T-helper 2 cell treated with Interferon-gamma antibody and Interleukin-4, amounts not matched to agents 100 ng/mL and 5 ng/mL, for 36 hours (primary cell): Measurements from ENCODE around the gene SLC6A20. TPM values are rescaled to one million over a fixed set of nuclear protein-coding genes. Genes with fewer than 3 reads are reported as not detected.

Source experiments
- intact Hi-C: fragments of 100-400 bp; cut with micrococcal nuclease; formaldehyde crosslinking; loops from one replicate; pipeline ENCODE4 v1.15.1; 2023
- total RNA-seq: library from RNA; stranded (reverse); gene quantifications from 2 replicates; pipeline ENCODE4 v1.2.3, GENCODE V29; 2022

Gene SLC6A20
- total RNA-seq, 1 donor from 2014 or later, result not detected

- intact Hi-C loops, result no loop called here
Measured at GRCh38 chr3:45779746-45780735, 16.3 kb downstream of the SLC6A20 start.

GRCh38 chr3:45778761-45779201 lies 17.6 kb downstream of the SLC6A20 start:
- intact Hi-C loops, result no loop called here

GRCh38 chr3:45777746-45778386 lies 18.5 kb downstream of the SLC6A20 start:
- intact Hi-C loops, result no loop called here

GRCh38 chr3:45777111-45777745 lies 19.1 kb downstream of the SLC6A20 start:
- intact Hi-C loops, result no loop called here

GRCh38 chr3:45776611-45777010 lies 19.7 kb downstream of the SLC6A20 start:
- intact Hi-C loops, result no loop called here

GRCh38 chr3:45776301-45776595 lies 20.1 kb downstream of the SLC6A20 start:
- intact Hi-C loops, result no loop called here

- intact Hi-C loops, result no loop called here
Measured at GRCh38 chr3:45775571-45776300, 20.6 kb downstream of the SLC6A20 start.

GRCh38 chr3:45774581-45775521 lies 21.5 kb downstream of the SLC6A20 start:
- intact Hi-C loops, result no loop called here

- intact Hi-C loops, result no loop called here
Measured at GRCh38 chr3:45773714-45774449, 22.5 kb downstream of the SLC6A20 start.

GRCh38 chr3:45773072-45773471 lies 23.3 kb downstream of the SLC6A20 start:
- intact Hi-C loops, result no loop called here

GRCh38 chr3:45772341-45773035 lies 23.8 kb downstream of the SLC6A20 start:
- intact Hi-C loops, result no loop called here

GRCh38 chr3:45771831-45772230 lies 24.5 kb downstream of the SLC6A20 start:
- intact Hi-C loops, result no loop called here

GRCh38 chr3:45771166-45771775 lies 25.1 kb downstream of the SLC6A20 start:
- intact Hi-C loops, result no loop called here

GRCh38 chr3:45765958-45766357 lies 30.4 kb downstream of the SLC6A20 start:
- intact Hi-C loops, result no loop called here

- intact Hi-C loops, result no loop called here
Measured at GRCh38 chr3:45765266-45765851, 31.0 kb downstream of the SLC6A20 start.

- intact Hi-C loops, result no loop called here
Measured at GRCh38 chr3:45763303-45763675, 33.0 kb downstream of the SLC6A20 start.

- intact Hi-C loops, result no loop called here
Measured at GRCh38 chr3:45762647-45763302, 33.6 kb downstream of the SLC6A20 start.

GRCh38 chr3:45761831-45762230 lies 34.5 kb downstream of the SLC6A20 start:
- intact Hi-C loops, result loop anchor here (1.0 kb wide), 2 partner anchors 167 to 317 kb away; no protein-coding TSS in a partner anchor
